ENCODE results near the gene PLEKHA6.
A peak's percentile ranks its signal among the peaks of the same experiment; 100 is the strongest.

PLEKHA6 gene

GRCh38 chr1:204262506-204263253 lies 97.0 kb downstream of the PLEKHA6 start:
- DNase-seq (ENCODE audit: low read depth), result no peak

GRCh38 chr1:204261746-204262505 lies 97.8 kb downstream of the PLEKHA6 start:
- DNase-seq (ENCODE audit: low read depth), result no peak

GRCh38 chr1:204261266-204261665 lies 98.5 kb downstream of the PLEKHA6 start:
- DNase-seq (ENCODE audit: low read depth), result no peak

GRCh38 chr1:204260601-204261197 lies 99.0 kb downstream of the PLEKHA6 start:
- DNase-seq (ENCODE audit: low read depth), result no peak

- no peak for DNase-seq (ENCODE audit: low read depth)
These were observed 99.9 kb downstream of the PLEKHA6 start for GRCh38 chr1:204259782-204260181.

GRCh38 chr1:204259196-204259595 lies 100.5 kb downstream of the PLEKHA6 start:
- no peak for DNase-seq (ENCODE audit: low read depth)

- DNase-seq (ENCODE audit: low read depth), result peak; percentile 5
These were observed 101.3 kb downstream of the PLEKHA6 start for GRCh38 chr1:204258213-204259115.

GRCh38 chr1:204257446-204257845 lies 102.3 kb downstream of the PLEKHA6 start:
- DNase-seq (ENCODE audit: low read depth), result no peak

- no peak for DNase-seq (ENCODE audit: low read depth)
These were observed 103.2 kb downstream of the PLEKHA6 start for GRCh38 chr1:204256531-204256930.

GRCh38 chr1:204255966-204256365 lies 103.8 kb downstream of the PLEKHA6 start:
- DNase-seq (ENCODE audit: low read depth), result no peak

- DNase-seq (ENCODE audit: low read depth), result no peak
These were observed 104.5 kb downstream of the PLEKHA6 start for GRCh38 chr1:204255225-204255624.

- DNase-seq (ENCODE audit: low read depth), result no peak
These were observed 105.6 kb downstream of the PLEKHA6 start for GRCh38 chr1:204254031-204254661.

GRCh38 chr1:204251926-204252689 lies 107.6 kb downstream of the PLEKHA6 start:
- DNase-seq (ENCODE audit: low read depth), result no peak

GRCh38 chr1:204251286-204251685 lies 108.4 kb downstream of the PLEKHA6 start:
- no peak for DNase-seq (ENCODE audit: low read depth)

GRCh38 chr1:204250428-204251030 lies 109.2 kb downstream of the PLEKHA6 start:
- DNase-seq (ENCODE audit: low read depth), result no peak

- no peak for DNase-seq (ENCODE audit: low read depth)
These were observed 109.8 kb downstream of the PLEKHA6 start for GRCh38 chr1:204249736-204250427.

- no peak for DNase-seq (ENCODE audit: low read depth)
These were observed 110.8 kb downstream of the PLEKHA6 start for GRCh38 chr1:204248954-204249353.

GRCh38 chr1:204246876-204247275 lies 112.9 kb downstream of the PLEKHA6 start:
- no peak for DNase-seq (ENCODE audit: low read depth)

- DNase-seq (ENCODE audit: low read depth), result no peak
These were observed 116.8 kb downstream of the PLEKHA6 start for GRCh38 chr1:204242920-204243319.

- DNase-seq (ENCODE audit: low read depth), result no peak
These were observed 117.8 kb downstream of the PLEKHA6 start for GRCh38 chr1:204241914-204242313.
